SJSA1 (cell line): ENCODE data around the gene CPB2. TPM values are rescaled to one million over a fixed set of nuclear protein-coding genes. Genes with fewer than 3 reads are reported as not detected.

Source experiments
- DNase-seq, 2 experiments: peaks; one replicate each; pipeline ENCODE4 v3.0.0-alpha.2; 2015 to 2020; ENCODE audit warnings: low spot score in 2 of 2, low read depth in 1 of 2
- H3K27ac ChIP-seq: fragments of 250-450 bp; sonication (Bioruptor Pico); 2 replicates; pipeline ENCODE4 v1.5.1; 2020; ENCODE audit warnings: mild to moderate bottlenecking, moderate library complexity
- H3K27me3 ChIP-seq: fragments of 250-450 bp; sonication (Bioruptor Pico); replicated peaks from 2 replicates; pipeline ENCODE4 v1.5.1; 2020; ENCODE audit warnings: mild to moderate bottlenecking, moderate library complexity
- H3K36me3 ChIP-seq: fragments of 250-450 bp; sonication (Bioruptor Pico); 2 replicates; pipeline ENCODE4 v1.5.1; 2020; ENCODE audit warnings: mild to moderate bottlenecking
- H3K4me1 ChIP-seq: fragments of 250-450 bp; sonication (Bioruptor Pico); replicated peaks from 2 replicates; pipeline ENCODE4 v1.6.1; 2021; ENCODE audit warnings: mild to moderate bottlenecking
- H3K4me3 ChIP-seq: fragments of 250-450 bp; sonication (Bioruptor Pico); 2 replicates; pipeline ENCODE4 v1.5.1; 2020; ENCODE audit warnings: mild to moderate bottlenecking
- H3K9me3 ChIP-seq: fragments of 250-450 bp; sonication (Bioruptor Pico); replicated peaks from 2 replicates; pipeline ENCODE4 v1.5.1; 2020; ENCODE audit warnings: mild to moderate bottlenecking
- total RNA-seq: library from RNA; depleted of rRNA; stranded (reverse); fragments of >200 nt; shearing (Covaris generic); gene quantifications from 2 replicates; pipeline ENCODE4 v1.2.3, GENCODE V29; 2014

CPB2 gene
- total RNA-seq, 1 experiment from 2014 or later = not detected

DNA sequence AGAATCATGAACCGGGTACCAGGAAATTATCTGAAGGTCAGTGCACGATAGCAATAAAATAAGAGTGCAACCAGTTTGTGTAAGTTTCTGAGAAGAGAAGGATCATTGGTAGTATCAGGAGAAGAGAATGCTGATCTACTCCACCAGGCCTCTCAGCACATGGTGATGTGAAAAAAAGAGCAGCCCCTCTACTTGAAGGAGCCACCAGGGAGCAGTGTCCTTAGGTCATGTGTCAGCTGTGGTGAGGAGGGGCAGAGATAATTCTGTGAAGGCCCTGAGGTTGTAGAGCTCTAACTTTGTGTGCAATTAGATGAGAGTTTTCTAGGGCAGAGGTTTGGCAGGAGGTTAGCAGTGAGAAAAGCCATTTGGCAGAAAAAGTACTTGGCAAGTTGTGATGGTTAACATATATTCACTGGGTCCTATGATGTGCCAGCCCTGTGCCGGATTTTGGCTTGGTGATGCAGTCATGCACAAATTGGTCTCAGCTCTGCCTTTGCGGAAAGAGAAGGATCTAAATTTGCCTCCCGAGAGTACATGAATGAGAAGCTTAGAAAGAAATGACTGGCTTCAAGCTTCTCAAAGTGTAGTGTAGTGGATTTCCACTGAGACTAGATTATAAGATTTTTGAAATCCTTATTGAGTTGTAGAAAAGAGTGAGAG lies 33.1 kb downstream of the CPB2 start:
- no peak overlapping the region for H3K4me3 ChIP-seq
- H3K36me3 ChIP-seq = no peaks in the 10 kb centered on the region
- DNase-seq = no peak
- H3K9me3 ChIP-seq = no peaks in the 10 kb centered on the region
- no peak overlapping the region for H3K27ac ChIP-seq
- no peaks in the 10 kb centered on the region for H3K4me1 ChIP-seq
- H3K27me3 ChIP-seq = no peaks in the 10 kb centered on the region; the same call in 1 of the 2 replicates

- Histone ChIP-seq H3K4me1 (no peaks in the 10 kb centered on the region; the same call in 1 of the 2 replicates), H3K36me3 (no peaks in the 10 kb centered on the region), H3K27me3 (no peaks in the 10 kb centered on the region), H3K9me3 (no peaks in the 10 kb centered on the region), H3K27ac (no peak overlapping the region), H3K4me3 (no peak overlapping the region)
- DNase-seq = no peak
These were observed 41.5 kb downstream of the CPB2 start for GRCh38 chr13:46063292-46063691.

GRCh38 chr13:46062185-46062584 lies 42.6 kb downstream of the CPB2 start:
- Histone ChIP-seq H3K4me3 (no peak overlapping the region), H3K4me1 (no peaks in the 10 kb centered on the region; the same call in 1 of the 2 replicates), H3K9me3 (no peaks in the 10 kb centered on the region), H3K36me3 (no peaks in the 10 kb centered on the region), H3K27me3 (no peaks in the 10 kb centered on the region), H3K27ac (no peak overlapping the region)
- DNase-seq = no peak

- Histone ChIP-seq H3K27me3 (no peaks in the 10 kb centered on the region), H3K36me3 (no peaks in the 10 kb centered on the region), H3K27ac (no peak overlapping the region), H3K4me1 (no peaks in the 10 kb centered on the region; the same call in 1 of the 2 replicates), H3K9me3 (no peaks in the 10 kb centered on the region), H3K4me3 (no peak overlapping the region)
- no peak for DNase-seq
These were observed 45.4 kb downstream of the CPB2 start for GRCh38 chr13:46059405-46059804.

DNA sequence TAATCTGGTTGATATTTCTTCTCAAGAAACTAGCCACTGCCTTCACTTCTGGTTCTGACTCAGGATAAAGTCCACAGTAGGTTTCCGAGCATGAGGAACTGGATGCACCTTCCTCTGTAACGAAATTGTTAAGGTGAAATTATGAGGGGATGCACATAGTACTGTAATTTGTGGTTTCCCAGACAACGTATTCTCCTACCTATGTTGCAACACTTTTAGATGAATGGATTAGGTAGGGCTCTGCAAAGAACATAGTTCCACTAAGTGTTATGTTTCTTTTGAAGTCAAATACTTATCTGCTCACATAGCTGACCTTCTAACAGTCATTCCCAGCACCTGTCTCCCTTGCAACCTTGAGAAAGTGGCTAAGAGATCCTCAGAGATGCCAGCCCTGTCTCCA lies 46.6 kb downstream of the CPB2 start:
- H3K27me3 ChIP-seq = no peaks in the 10 kb centered on the region
- DNase-seq = no peak
- no peak overlapping the region for H3K4me3 ChIP-seq
- H3K9me3 ChIP-seq = no peaks in the 10 kb centered on the region
- no peaks in the 10 kb centered on the region; the same call in 1 of the 2 replicates for H3K4me1 ChIP-seq
- no peaks in the 10 kb centered on the region for H3K36me3 ChIP-seq
- H3K27ac ChIP-seq = no peak overlapping the region

DNA sequence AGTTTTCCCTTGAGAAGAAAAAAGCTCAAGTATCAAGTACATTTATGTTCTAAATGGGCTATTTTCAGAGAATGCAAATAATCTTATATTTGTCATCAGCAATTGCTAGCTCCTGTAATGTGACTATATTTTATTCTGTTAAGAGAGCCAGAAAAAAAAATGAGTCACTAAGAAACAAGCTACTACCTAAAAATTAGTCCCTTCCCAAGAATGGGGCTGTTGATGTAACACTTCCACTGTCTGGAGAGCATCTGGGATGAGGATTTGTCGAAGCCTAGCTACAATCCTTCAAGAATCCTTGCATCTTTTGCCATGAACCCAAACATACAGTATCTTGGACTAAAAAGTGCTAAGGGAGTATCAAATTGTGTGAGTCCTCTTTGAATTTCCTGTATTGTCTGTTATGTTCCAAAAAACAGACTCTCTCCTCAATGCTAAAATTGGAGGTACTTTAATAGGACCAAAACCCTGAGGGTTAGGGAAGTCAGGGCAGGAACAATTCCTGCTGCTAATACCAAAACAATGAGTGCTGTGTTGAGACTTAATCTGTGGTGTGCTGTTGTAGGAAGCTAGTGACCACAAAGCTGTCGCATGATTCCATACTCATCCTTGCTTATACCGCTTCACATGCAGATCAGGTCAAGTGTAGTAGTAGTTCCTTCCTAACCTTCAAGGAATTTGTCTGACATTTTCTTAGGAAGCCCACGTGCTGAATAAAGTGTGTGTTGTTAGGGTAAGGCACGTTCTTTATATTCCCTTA lies 47.4 kb downstream of the CPB2 start:
- H3K4me1 ChIP-seq = no peaks in the 10 kb centered on the region; the same call in 1 of the 2 replicates
- no peaks in the 10 kb centered on the region for H3K9me3 ChIP-seq
- no peak overlapping the region for H3K4me3 ChIP-seq
- no peak for DNase-seq
- no peak overlapping the region for H3K27ac ChIP-seq
- peaks cover under 1% of the 10 kb centered on the region; the same call in 1 of the 2 replicates for H3K36me3 ChIP-seq
- no peaks in the 10 kb centered on the region for H3K27me3 ChIP-seq

DNA sequence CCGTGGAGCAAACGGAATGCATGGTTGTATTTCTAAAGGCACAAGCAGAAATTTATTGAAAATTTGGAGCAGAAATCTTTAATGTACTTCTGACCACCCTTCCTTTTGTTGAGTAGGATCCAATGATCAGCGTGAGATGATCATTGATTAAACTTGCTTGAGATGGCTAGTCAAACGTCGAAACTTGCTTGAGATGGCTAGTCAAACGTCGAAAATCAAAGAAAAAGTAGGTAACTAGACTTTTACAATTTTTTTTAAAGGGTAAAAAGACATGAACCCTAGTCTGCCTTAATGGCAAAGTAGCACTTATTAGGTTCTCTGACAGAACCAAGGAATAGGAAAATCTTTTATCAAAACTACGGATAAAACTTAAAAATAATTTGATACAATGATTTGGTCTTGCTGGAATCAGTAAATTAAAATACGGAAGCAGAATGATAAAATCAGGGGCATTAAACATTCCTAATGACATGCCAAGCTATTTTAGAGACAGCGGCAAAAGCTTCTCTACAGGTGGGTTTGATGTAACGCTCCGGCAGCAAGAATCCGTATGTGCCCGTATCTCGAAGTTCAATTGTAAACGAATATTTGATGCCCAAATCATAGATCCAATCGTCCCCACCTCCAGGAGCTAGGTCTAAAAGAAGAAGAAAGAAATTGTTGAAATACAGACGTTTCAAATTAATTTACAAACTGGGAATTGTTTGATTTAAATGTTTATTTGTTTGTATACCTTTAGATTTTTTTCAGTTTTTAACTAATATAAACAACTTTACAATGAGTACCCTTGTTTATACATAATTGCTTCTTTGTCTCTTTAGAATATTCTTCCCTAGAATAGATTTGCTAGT lies 51.4 kb downstream of the CPB2 start:
- H3K4me1 ChIP-seq = no peaks in the 10 kb centered on the region
- H3K27me3 ChIP-seq = no peaks in the 10 kb centered on the region
- no peaks in the 10 kb centered on the region for H3K9me3 ChIP-seq
- H3K4me3 ChIP-seq = peak overlapping the region; percentile 85
- peak in 1 of 2 experiments; percentile 3 for DNase-seq
- H3K36me3 ChIP-seq = peaks cover 5% of the 10 kb centered on the region; the same call in 1 of the 2 replicates
- peak overlapping the region; percentile 82; the same call in 1 of the 2 replicates for H3K27ac ChIP-seq

DNA sequence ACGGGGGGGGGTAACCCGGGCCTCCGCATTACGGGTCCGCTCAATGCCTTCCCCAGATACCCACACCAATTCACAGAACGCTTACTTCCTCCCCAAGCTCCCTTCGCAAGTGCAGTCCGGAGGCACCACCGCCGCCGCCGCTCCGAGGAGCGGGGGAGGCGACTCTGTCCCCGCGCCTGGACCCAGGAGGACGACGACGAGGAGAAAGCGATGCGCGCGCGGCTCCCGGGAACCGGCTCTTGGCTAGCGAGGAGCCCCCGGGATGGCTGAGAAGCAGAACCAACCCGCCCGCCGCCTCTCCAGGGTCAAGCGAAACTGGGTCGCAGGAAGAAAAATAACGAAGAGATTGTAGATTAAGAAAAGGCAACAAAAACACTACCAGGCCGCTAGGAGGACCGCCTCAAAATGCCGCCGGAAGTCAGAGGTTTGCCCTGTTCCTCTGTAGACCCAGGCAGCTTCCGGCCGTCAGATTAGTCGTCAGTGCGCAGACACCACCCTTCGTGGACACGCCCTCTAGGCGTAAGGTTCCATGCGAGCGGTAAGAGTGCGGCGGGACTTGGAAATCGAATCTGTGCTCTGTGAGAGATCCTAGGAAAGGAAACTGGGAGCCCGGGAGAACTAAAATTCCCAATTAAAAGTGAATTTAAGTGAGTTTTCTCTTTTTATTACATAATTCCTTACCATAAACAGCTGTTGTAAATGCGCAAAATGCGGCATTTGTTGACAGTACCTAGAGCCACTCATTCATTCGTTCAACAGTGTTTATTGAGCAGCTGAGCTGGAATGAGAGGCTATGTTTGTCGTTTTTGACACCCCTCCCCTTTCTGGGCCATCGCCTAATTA lies 52.3 kb downstream of the CPB2 start, which contains the start of gene ZC3H13:
Gene ZC3H13 (minus strand): TSS at position 428 of the 843 bp plus-strand sequence. CDS start 7,239 bp downstream, outside the sequence.
- H3K36me3 ChIP-seq = peaks cover 5% of the 10 kb centered on the region; the same call in 1 of the 2 replicates
- H3K27ac ChIP-seq = peak within 1 kb of the TSS; percentile 82
- H3K4me1 ChIP-seq = no peaks in the 10 kb centered on the region
- peak within 1 kb of the TSS; percentile 85 for H3K4me3 ChIP-seq
- H3K27me3 ChIP-seq = no peaks in the 10 kb centered on the region
- peak; percentile 82 to 92 for DNase-seq
- H3K9me3 ChIP-seq = no peaks in the 10 kb centered on the region

- no peak for DNase-seq
- no peaks in the 10 kb centered on the region for H3K4me1 ChIP-seq
These were observed 52.9 kb downstream of the CPB2 start for GRCh38 chr13:46051968-46052318.

DNA sequence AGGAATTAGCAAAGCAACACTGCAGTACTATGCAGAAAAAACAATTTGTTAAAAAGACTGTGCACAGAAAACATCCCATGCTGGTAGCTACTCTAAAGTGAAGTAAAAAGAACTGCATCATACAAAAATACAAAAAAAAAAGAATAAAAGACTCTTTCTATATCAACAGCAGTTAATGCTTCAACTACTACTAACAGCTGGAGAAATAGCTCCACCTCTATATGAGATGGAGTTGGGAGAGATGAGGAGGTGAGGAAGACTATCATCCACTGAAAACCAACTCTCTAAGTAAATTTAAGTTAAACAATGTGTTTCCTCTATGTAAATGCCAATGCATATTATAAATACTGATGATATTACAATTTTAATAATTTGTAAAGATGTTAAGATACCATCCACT lies 54.1 kb downstream of the CPB2 start:
- no peaks in the 10 kb centered on the region for H3K9me3 ChIP-seq
- H3K36me3 ChIP-seq = peaks cover 5% of the 10 kb centered on the region; the same call in 1 of the 2 replicates
- no peak overlapping the region for H3K27ac ChIP-seq
- no peaks in the 10 kb centered on the region for H3K27me3 ChIP-seq
- no peaks in the 10 kb centered on the region for H3K4me1 ChIP-seq
- H3K4me3 ChIP-seq = no peak overlapping the region
- no peak for DNase-seq

More at GRCh38 chr13:46051968-46052318, 52.9 kb downstream of the CPB2 start:
- no peaks in the 10 kb centered on the region for H3K27me3 ChIP-seq
- peaks cover 5% of the 10 kb centered on the region; the same call in 1 of the 2 replicates for H3K36me3 ChIP-seq
- H3K27ac ChIP-seq = peak overlapping the region; percentile 82
- no peaks in the 10 kb centered on the region for H3K9me3 ChIP-seq
- peak overlapping the region; percentile 85 for H3K4me3 ChIP-seq

DNA sequence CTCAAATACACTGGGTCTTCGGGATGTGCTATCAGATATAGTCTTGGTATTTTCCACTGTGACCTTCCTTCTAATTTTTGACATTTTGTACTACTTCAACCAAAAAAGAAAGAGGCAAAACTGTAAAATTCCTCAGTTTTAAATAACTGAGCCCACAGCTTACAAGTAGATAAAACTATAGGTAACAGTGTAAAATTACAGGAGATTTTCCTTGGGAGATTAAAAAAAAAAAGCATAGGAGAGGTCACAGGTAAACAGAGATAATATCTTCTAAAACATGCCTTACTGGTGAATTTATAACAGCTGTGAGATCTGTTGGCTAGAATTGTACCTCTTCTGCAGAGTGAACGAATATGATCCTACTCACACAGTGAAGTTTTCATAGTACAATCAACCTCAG lies 59.4 kb downstream of the CPB2 start:
- no peak for DNase-seq
- H3K27ac ChIP-seq = no peak overlapping the region
- H3K4me1 ChIP-seq = no peaks in the 10 kb centered on the region
- no peaks in the 10 kb centered on the region for H3K27me3 ChIP-seq
- no peaks in the 10 kb centered on the region; the same call in none of the 2 replicates for H3K36me3 ChIP-seq
- no peak overlapping the region for H3K4me3 ChIP-seq
- no peaks in the 10 kb centered on the region for H3K9me3 ChIP-seq

GRCh38 chr13:46043647-46044046 lies 61.2 kb downstream of the CPB2 start:
- no peaks in the 10 kb centered on the region for H3K4me1 ChIP-seq
- H3K27ac ChIP-seq = no peak overlapping the region
- no peak for DNase-seq
- H3K9me3 ChIP-seq = no peaks in the 10 kb centered on the region
- H3K36me3 ChIP-seq = peaks cover 5% of the 10 kb centered on the region
- H3K4me3 ChIP-seq = no peak overlapping the region
- H3K27me3 ChIP-seq = no peaks in the 10 kb centered on the region

GRCh38 chr13:46041419-46041839 lies 63.4 kb downstream of the CPB2 start:
- H3K27me3 ChIP-seq = no peaks in the 10 kb centered on the region
- H3K4me1 ChIP-seq = no peaks in the 10 kb centered on the region
- no peak overlapping the region for H3K4me3 ChIP-seq
- no peaks in the 10 kb centered on the region for H3K9me3 ChIP-seq
- H3K27ac ChIP-seq = no peak overlapping the region
- DNase-seq = no peak
- H3K36me3 ChIP-seq = peaks cover 16% of the 10 kb centered on the region
